ENCODE results near the gene THOC2. TPM values are rescaled to one million over a fixed set of nuclear protein-coding genes. Genes with fewer than 3 reads are reported as not detected.

THOC2 gene
- total and polyA plus RNA-seq, 2 donors (not counting 1 experiment from before 2014, with no cell fraction given) = 34.7 to 113 TPM

DNA sequence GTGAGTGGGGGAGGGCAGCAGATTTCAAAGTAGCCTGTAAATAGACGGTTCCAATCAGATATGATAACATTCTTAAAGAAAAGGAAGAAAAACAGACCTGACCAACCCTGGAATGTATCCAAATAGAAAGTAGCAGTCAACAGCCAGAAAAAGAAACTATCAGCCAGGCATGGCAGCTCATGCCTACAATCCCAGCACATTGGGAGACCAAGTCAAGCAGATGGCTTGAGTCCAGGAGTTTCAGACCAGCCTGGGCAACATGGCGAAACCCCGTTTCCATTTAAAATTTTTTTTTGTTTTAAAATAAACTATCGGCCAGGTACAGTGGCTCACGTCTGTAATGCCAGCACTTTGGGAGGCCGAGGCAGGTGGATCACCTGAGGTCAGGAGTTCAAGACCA lies 125.0 kb downstream of the THOC2 start:
- Mint-ChIP-seq H3K27ac (no peak overlapping the region), H3K27me3 (no peaks in the 10 kb centered on the region), H3K4me1 (no peaks in the 10 kb centered on the region), H3K9me3 (ENCODE audit: insufficient read depth) (no peaks in the 10 kb centered on the region), H3K4me3 (no peak overlapping the region)
- Histone ChIP-seq H3K9me3 (ENCODE audit: control extremely low read depth in 1 of 3, control insufficient read depth in 2 of 3, insufficient read depth in 1 of 3, low read length in 2 of 3) (no peaks in the 10 kb centered on the region), H3K27ac (ENCODE audit: low read length in 2 of 2) (no peak overlapping the region), H3K4me3 (ENCODE audit: control extremely low read depth in 1 of 5, extremely low read depth in 1 of 5, insufficient read depth in 1 of 5, low read depth in 2 of 5, low read length in 4 of 5) (no peak overlapping the region), H3K9ac (ENCODE audit: low read length) (no peak overlapping the region), H3K36me3 (replicated peaks in 1 of 2; ENCODE audit: control extremely low read depth in 1 of 2, control insufficient read depth in 1 of 2, extremely low read depth in 1 of 2, insufficient read depth in 2 of 2, low read length in 1 of 2) (peaks cover 0 to 30% of the 10 kb centered on the region in 2 experiments), H4K20me1 (ENCODE audit: control insufficient read depth, insufficient read depth, low read length, poor library complexity, severe bottlenecking) (no peaks in the 10 kb centered on the region), H3K27me3 (replicated peaks in 1 of 4; ENCODE audit: control extremely low read depth in 1 of 4, control insufficient read depth in 3 of 4, insufficient read depth in 4 of 4, low read length in 3 of 4) (no peaks in the 10 kb centered on the region), H2AFZ (ENCODE audit: insufficient read depth, low read depth, low read length, poor library complexity, severe bottlenecking) (no peak overlapping the region), H3K79me2 (ENCODE audit: control insufficient read depth, insufficient read depth, low read length) (no peaks in the 10 kb centered on the region), H3K4me2 (replicated peaks; ENCODE audit: low read depth, low read length, poor library complexity, severe bottlenecking) (no peak overlapping the region), H3K4me1 (ENCODE audit: control insufficient read depth in 2 of 2, insufficient read depth in 2 of 2, low read length in 2 of 2) (no peaks in the 10 kb centered on the region)
- DNase-seq = no peak
- TF ChIP-seq, protein P1, sequence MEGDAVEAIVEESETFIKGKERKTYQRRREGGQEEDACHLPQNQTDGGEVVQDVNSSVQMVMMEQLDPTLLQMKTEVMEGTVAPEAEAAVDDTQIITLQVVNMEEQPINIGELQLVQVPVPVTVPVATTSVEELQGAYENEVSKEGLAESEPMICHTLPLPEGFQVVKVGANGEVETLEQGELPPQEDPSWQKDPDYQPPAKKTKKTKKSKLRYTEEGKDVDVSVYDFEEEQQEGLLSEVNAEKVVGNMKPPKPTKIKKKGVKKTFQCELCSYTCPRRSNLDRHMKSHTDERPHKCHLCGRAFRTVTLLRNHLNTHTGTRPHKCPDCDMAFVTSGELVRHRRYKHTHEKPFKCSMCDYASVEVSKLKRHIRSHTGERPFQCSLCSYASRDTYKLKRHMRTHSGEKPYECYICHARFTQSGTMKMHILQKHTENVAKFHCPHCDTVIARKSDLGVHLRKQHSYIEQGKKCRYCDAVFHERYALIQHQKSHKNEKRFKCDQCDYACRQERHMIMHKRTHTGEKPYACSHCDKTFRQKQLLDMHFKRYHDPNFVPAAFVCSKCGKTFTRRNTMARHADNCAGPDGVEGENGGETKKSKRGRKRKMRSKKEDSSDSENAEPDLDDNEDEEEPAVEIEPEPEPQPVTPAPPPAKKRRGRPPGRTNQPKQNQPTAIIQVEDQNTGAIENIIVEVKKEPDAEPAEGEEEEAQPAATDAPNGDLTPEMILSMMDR (IDR thresholded peaks at IDR 0.05) = no peak
- TF ChIP-seq EZH2 (IDR thresholded peaks at IDR 0.05; ENCODE audit: borderline replicate concordance, insufficient read depth, low read depth, low read length, poor library complexity, severe bottlenecking) = no peak
- POLR2A ChIA-PET = no interaction called here
- CTCF ChIA-PET = no interaction called here
- WGBS (ENCODE audit: insufficient coverage) = 100% methylated on average over 2 of the region's 6 CpGs
- intact Hi-C loops (cut with micrococcal nuclease) = no loop called here
- no peak for ATAC-seq (ENCODE audit: low read depth)

DNA sequence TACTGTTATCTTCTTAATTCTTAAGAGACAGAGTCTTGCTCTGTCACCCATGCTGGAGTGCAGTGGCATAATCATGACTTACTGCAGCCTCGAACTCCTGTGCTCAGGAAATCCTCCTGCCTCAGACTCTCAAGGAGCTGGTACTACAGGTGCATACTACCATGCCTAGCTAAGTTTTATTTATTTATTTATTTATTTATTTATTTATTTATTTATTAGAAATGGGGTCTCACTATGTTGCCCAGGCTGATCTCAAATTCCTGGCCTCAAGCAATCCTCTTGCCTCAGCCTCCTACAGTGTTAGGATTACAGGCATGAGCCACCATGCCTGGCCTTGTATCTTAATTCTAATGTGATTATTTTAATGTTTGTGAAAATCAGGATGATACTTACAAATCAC lies 125.6 kb downstream of the THOC2 start:
- Histone ChIP-seq H3K27ac (ENCODE audit: low read length in 2 of 2) (no peak overlapping the region), H3K4me3 (ENCODE audit: control extremely low read depth in 1 of 5, extremely low read depth in 1 of 5, insufficient read depth in 1 of 5, low read depth in 2 of 5, low read length in 4 of 5) (no peak overlapping the region), H3K9ac (ENCODE audit: low read length) (no peak overlapping the region), H2AFZ (ENCODE audit: insufficient read depth, low read depth, low read length, poor library complexity, severe bottlenecking) (no peak overlapping the region), H4K20me1 (ENCODE audit: control insufficient read depth, insufficient read depth, low read length, poor library complexity, severe bottlenecking) (no peaks in the 10 kb centered on the region), H3K4me2 (replicated peaks; ENCODE audit: low read depth, low read length, poor library complexity, severe bottlenecking) (no peak overlapping the region), H3K79me2 (ENCODE audit: control insufficient read depth, insufficient read depth, low read length) (no peaks in the 10 kb centered on the region), H3K9me3 (ENCODE audit: control extremely low read depth in 1 of 3, control insufficient read depth in 2 of 3, insufficient read depth in 1 of 3, low read length in 2 of 3) (no peaks in the 10 kb centered on the region), H3K4me1 (ENCODE audit: control insufficient read depth in 2 of 2, insufficient read depth in 2 of 2, low read length in 2 of 2) (no peaks in the 10 kb centered on the region), H3K36me3 (replicated peaks in 1 of 2; ENCODE audit: control extremely low read depth in 1 of 2, control insufficient read depth in 1 of 2, extremely low read depth in 1 of 2, insufficient read depth in 2 of 2, low read length in 1 of 2) (peaks cover 0 to 30% of the 10 kb centered on the region in 2 experiments), H3K27me3 (replicated peaks in 1 of 4; ENCODE audit: control extremely low read depth in 1 of 4, control insufficient read depth in 3 of 4, insufficient read depth in 4 of 4, low read length in 3 of 4) (no peaks in the 10 kb centered on the region)
- H3K27ac Mint-ChIP-seq = no peak overlapping the region
- ATAC-seq (ENCODE audit: low read depth) (no peak), DNase-seq (no peak)
- no peaks in the 10 kb centered on the region for H3K4me1 Mint-ChIP-seq
- no CpG with 5 or more reads among the region's 1 CpG for WGBS (ENCODE audit: insufficient coverage)
- ChIA-PET CTCF (no interaction called here), POLR2A (no interaction called here)
- no peak overlapping the region for H3K4me3 Mint-ChIP-seq
- H3K27me3 Mint-ChIP-seq = no peaks in the 10 kb centered on the region
- no peaks in the 10 kb centered on the region for H3K9me3 Mint-ChIP-seq (ENCODE audit: insufficient read depth)
- TF ChIP-seq, protein P1 (IDR thresholded peaks at IDR 0.05) = no peak
- no peak for TF ChIP-seq EZH2 (IDR thresholded peaks at IDR 0.05; ENCODE audit: borderline replicate concordance, insufficient read depth, low read depth, low read length, poor library complexity, severe bottlenecking)
- intact Hi-C loops (cut with micrococcal nuclease) = no loop called here

All from B cell (primary cell).